ENCODE results near the gene STYXL1. TPM values are rescaled to one million over a fixed set of nuclear protein-coding genes. Genes with fewer than 3 reads are reported as not detected.
"Not testable (repeated sequence)": the region's sequence is repeated elsewhere in the genome, so short reads cannot be mapped to it uniquely, and the experiment has no call there.

Gene STYXL1
- total RNA-seq, 1 experiment from 2014 or later, result 42.3 TPM

GRCh38 chr7:76091506-76091905 lies 43.7 kb upstream of the STYXL1 start:
- H3K36me3 ChIP-seq (ENCODE audit: control insufficient read depth, insufficient read depth, low read length), result no peaks in the 10 kb centered on the region
- no peaks in the 10 kb centered on the region for H3K4me1 ChIP-seq
- Mint-ChIP-seq H3K4me1 (ENCODE audit: low read depth, unreplicated experiment) (peaks cover 7% of the 10 kb centered on the region), H3K4me3 (ENCODE audit: unreplicated experiment) (no peak overlapping the region), H3K27me3 (ENCODE audit: insufficient read depth, unreplicated experiment) (peaks cover 2% of the 10 kb centered on the region), H3K36me3 (ENCODE audit: insufficient read depth, unreplicated experiment) (no peaks in the 10 kb centered on the region), H3K9me3 (ENCODE audit: unreplicated experiment) (no peaks in the 10 kb centered on the region), H3K27ac (ENCODE audit: unreplicated experiment) (no peak overlapping the region)
- no peak overlapping the region for H3K4me3 ChIP-seq (ENCODE audit: low read depth, low read length)
- no peak for DNase-seq
- ChIA-PET CTCF (no interaction called here), POLR2A (interaction anchor here (1.2 kb wide), 1 partner anchor 75 kb away, joined by 3 read pairs; no protein-coding TSS in a partner anchor)
- BruUV-seq (replicated peaks), result no TSS peak
- no peaks in the 10 kb centered on the region for H3K9me3 ChIP-seq
- H3K27me3 ChIP-seq (replicated peaks; ENCODE audit: control insufficient read depth, insufficient read depth, low read length), result no peaks in the 10 kb centered on the region
- no peak for TF ChIP-seq CTCF (IDR thresholded peaks at IDR 0.05; ENCODE audit: insufficient read depth in 1 of 2, low read depth in 1 of 2, low read length in 1 of 2, severe bottlenecking in 1 of 2, unreplicated experiment in 1 of 2)
- intact Hi-C loops (cut with micrococcal nuclease; ENCODE audit: unreplicated experiment), result no loop called here

GRCh38 chr7:76089865-76090475 lies 42.2 kb upstream of the STYXL1 start:
- TF ChIP-seq CTCF (IDR thresholded peaks at IDR 0.05; ENCODE audit: insufficient read depth in 1 of 2, low read depth in 1 of 2, low read length in 1 of 2, severe bottlenecking in 1 of 2, unreplicated experiment in 1 of 2), result no peak
- Mint-ChIP-seq H3K4me3 (ENCODE audit: unreplicated experiment) (no peak overlapping the region), H3K27ac (ENCODE audit: unreplicated experiment) (no peak overlapping the region), H3K4me1 (ENCODE audit: low read depth, unreplicated experiment) (peaks cover 7% of the 10 kb centered on the region), H3K9me3 (ENCODE audit: unreplicated experiment) (no peaks in the 10 kb centered on the region), H3K36me3 (ENCODE audit: insufficient read depth, unreplicated experiment) (no peaks in the 10 kb centered on the region), H3K27me3 (ENCODE audit: insufficient read depth, unreplicated experiment) (peaks cover 2% of the 10 kb centered on the region)
- Histone ChIP-seq H3K4me3 (ENCODE audit: low read depth, low read length) (no peak overlapping the region), H3K27me3 (replicated peaks; ENCODE audit: control insufficient read depth, insufficient read depth, low read length) (no peaks in the 10 kb centered on the region), H3K9me3 (no peaks in the 10 kb centered on the region), H3K4me1 (no peaks in the 10 kb centered on the region), H3K36me3 (ENCODE audit: control insufficient read depth, insufficient read depth, low read length) (no peaks in the 10 kb centered on the region)
- POLR2A ChIA-PET, result no interaction called here
- CTCF ChIA-PET, result interaction anchor here (0.6 kb wide), 1 partner anchor 227 kb away, joined by 3 read pairs; no protein-coding TSS in a partner anchor
- intact Hi-C loops (cut with micrococcal nuclease; ENCODE audit: unreplicated experiment), result no loop called here
- no TSS peak for BruUV-seq (replicated peaks)
- peak in 1 of 2 experiments; percentile 30 for DNase-seq

- H3K4me1 ChIP-seq; DNase-seq; H3K4me1 Mint-ChIP-seq (ENCODE audit: low read depth, unreplicated experiment); POLR2A ChIA-PET; H3K36me3 Mint-ChIP-seq (ENCODE audit: insufficient read depth, unreplicated experiment); H3K4me3 Mint-ChIP-seq (ENCODE audit: unreplicated experiment); intact Hi-C loops (cut with micrococcal nuclease; ENCODE audit: unreplicated experiment); H3K27me3 ChIP-seq (replicated peaks; ENCODE audit: control insufficient read depth, insufficient read depth, low read length); H3K9me3 ChIP-seq; BruUV-seq (replicated peaks); CTCF ChIA-PET; H3K4me3 ChIP-seq (ENCODE audit: low read depth, low read length); H3K27ac Mint-ChIP-seq (ENCODE audit: unreplicated experiment); H3K27me3 Mint-ChIP-seq (ENCODE audit: insufficient read depth, unreplicated experiment); H3K9me3 Mint-ChIP-seq (ENCODE audit: unreplicated experiment); H3K36me3 ChIP-seq (ENCODE audit: control insufficient read depth, insufficient read depth, low read length): not testable (repeated sequence)
These were observed 39.6 kb upstream of the STYXL1 start for GRCh38 chr7:76087362-76087791.
